ENCODE results near the gene SERPINA4.
"Not testable (repeated sequence)": the region's sequence is repeated elsewhere in the genome, so short reads cannot be mapped to it uniquely, and the experiment has no call there.

The SERPINA4 gene

GRCh38 chr14:94569381-94570001, 8.2 kb downstream of the SERPINA4 start:
- DNase-seq (ENCODE audit: low spot score) = no peak

GRCh38 chr14:94570002-94570400, 8.8 kb downstream of the SERPINA4 start:
- no peak for DNase-seq (ENCODE audit: low spot score)

- no peak for DNase-seq (ENCODE audit: low spot score)
These were observed 9.2 kb downstream of the SERPINA4 start for GRCh38 chr14:94570440-94570839.

GRCh38 chr14:94571395-94571794, 10.2 kb downstream of the SERPINA4 start:
- DNase-seq (ENCODE audit: low spot score) = no peak

- DNase-seq (ENCODE audit: low spot score) = no peak
These were observed 10.7 kb downstream of the SERPINA4 start for GRCh38 chr14:94571950-94572349.

GRCh38 chr14:94572637-94573303, 11.5 kb downstream of the SERPINA4 start:
- DNase-seq (ENCODE audit: low spot score) = no peak

GRCh38 chr14:94573475-94574277, 12.4 kb downstream of the SERPINA4 start:
- no peak for DNase-seq (ENCODE audit: low spot score)

- no peak for DNase-seq (ENCODE audit: low spot score)
These were observed 13.1 kb downstream of the SERPINA4 start for GRCh38 chr14:94574336-94574735.

- peak; percentile 40 for DNase-seq (ENCODE audit: low spot score)
These were observed 14.7 kb downstream of the SERPINA4 start for GRCh38 chr14:94575730-94576585.

- not testable (repeated sequence) for DNase-seq (ENCODE audit: low spot score)
These were observed 16.2 kb downstream of the SERPINA4 start for GRCh38 chr14:94577472-94577871.

- DNase-seq (ENCODE audit: low spot score) = no peak
These were observed 17.5 kb downstream of the SERPINA4 start for GRCh38 chr14:94578712-94579111.

GRCh38 chr14:94581127-94581999, 20.1 kb downstream of the SERPINA4 start, which contains the start of gene SERPINA5:
Gene SERPINA5 (plus strand): TSS chr14:94581426. CDS start chr14:94587363, 5,937 bp downstream.
- peak; percentile 60 for DNase-seq (ENCODE audit: low spot score)

GRCh38 chr14:94582199-94582750, 21.0 kb downstream of the SERPINA4 start:
- no peak for DNase-seq (ENCODE audit: low spot score)

- no peak for DNase-seq (ENCODE audit: low spot score)
These were observed 21.6 kb downstream of the SERPINA4 start for GRCh38 chr14:94582851-94583250.

GRCh38 chr14:94583557-94583956, 22.3 kb downstream of the SERPINA4 start:
- no peak for DNase-seq (ENCODE audit: low spot score)

GRCh38 chr14:94584591-94585280, 23.5 kb downstream of the SERPINA4 start:
- DNase-seq (ENCODE audit: low spot score) = no peak

GRCh38 chr14:94586635-94587034, 25.4 kb downstream of the SERPINA4 start:
- no peak for DNase-seq (ENCODE audit: low spot score)

GRCh38 chr14:94588311-94588710, 27.1 kb downstream of the SERPINA4 start:
- no peak for DNase-seq (ENCODE audit: low spot score)

GRCh38 chr14:94591073-94591472, 29.8 kb downstream of the SERPINA4 start:
- no peak for DNase-seq (ENCODE audit: low spot score)

GRCh38 chr14:94591871-94592270, 30.6 kb downstream of the SERPINA4 start:
- no peak for DNase-seq (ENCODE audit: low spot score)
